Measurements from ENCODE around the gene TM9SF1.
A peak's percentile ranks its signal among the peaks of the same experiment; 100 is the strongest.

Gene TM9SF1

DNA sequence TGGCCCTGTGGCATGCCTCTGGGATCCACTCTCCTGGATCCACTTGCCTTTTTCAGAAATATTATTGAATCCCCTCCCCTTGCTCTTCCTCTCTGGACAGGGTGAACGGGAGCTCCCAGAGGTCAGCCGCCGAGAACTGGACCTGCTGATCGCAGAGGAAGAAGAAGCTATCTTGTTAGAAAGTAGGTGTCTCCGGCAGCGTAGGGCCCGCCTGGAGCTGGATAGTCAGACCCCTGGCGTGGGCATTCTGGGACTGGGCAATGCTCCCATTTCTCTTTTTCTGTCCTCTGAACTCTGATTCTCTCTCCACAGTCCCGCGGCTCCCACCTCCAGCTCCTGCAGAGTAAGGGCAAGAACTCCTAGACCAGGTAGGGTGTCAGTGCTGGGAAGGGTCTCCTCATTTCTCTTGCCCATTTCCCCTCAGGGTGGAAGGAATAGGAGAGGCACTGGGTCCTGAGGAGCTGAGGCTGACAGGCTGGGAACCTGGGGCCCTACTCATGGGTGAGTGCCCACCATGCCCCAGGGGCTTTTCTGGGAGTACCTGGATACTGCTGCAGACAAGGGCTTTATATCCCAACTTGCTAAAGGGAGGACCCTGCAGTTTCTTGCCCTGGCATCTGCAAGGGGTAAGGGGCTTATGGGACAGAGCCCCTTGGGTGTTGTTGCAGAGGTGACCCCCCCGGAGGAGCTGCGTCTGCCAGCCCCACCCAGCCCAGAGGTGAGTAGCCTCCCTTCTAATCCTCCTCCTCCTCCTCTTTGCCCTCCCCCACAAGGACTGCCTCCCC is 18.0 kb downstream of the TM9SF1 start:
- DNase-seq = no peak

DNA sequence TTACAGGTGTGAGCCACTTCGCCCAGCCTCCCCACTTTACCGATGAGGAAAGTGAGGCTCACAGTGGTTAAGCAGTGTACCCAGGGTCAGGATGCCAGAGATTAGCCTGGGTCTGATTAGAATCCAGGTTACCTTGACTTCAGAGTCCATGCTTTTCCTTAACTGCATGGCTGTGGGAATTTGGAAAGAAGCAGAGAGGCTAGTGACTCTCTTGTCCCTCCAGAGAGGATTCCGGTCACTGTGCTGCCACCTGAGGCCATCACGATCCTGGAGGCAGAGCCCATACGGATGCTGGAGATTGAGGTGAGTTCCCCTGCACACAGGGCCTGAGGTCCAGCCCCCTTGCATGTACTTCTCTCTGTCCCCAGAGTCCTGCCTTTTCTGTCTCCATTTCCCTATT is 18.6 kb downstream of the TM9SF1 start:
- no peak for DNase-seq

DNA sequence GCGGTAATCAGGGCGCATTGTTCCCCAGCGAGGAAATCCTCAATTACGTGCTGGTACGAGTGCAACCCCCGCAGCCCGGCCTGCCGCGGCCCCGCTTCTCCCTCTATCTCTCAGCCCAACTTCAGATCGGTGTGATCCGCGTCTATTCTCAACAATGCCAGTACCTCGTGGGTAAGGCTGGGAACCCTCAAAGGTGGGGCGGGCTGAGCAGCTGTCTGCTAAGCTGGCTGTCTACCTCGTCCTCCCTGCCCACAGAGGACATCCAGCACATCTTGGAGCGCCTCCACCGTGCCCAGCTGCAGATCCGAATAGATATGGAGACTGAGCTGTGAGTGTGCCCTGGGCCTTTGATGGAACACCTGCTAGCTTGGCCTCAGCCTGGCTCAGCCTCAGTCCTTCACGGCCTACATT is 22.4 kb downstream of the TM9SF1 start:
- no peak for DNase-seq

DNA sequence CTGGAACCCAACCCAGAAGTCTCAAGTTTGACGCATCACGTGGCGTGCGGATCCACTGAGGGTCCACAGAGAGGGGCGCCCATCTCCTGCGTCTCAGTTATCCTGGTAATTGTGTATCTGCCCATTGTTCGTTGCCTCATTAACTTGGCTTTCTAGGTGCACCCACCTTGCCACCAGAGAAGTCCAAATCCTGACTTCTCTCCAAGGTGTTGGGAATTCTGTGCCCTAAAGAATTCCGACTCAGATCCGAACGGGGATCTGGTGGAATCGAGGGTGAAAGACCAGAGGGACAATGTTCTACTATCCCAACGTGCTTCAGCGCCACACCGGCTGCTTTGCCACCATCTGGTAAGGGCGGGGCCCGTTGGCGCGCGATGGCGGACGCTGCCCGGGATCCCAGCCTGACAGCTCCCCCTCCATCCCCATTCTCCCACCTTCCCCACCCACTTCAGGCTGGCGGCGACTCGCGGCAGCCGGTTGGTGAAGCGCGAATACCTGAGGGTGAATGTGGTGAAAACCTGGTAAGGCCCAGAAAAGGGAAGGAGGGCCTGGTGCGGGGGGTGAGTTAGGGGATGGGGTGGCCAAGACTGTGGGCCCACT is 22.9 kb downstream of the TM9SF1 start:
- DNase-seq = no peak

GRCh38 chr14:24171422-24172260 is 23.6 kb downstream of the TM9SF1 start, which contains the start of gene REC8:
Gene REC8 (plus strand): TSS chr14:24172080. CDS start chr14:24172553, 473 bp downstream.
- DNase-seq = no peak

DNA sequence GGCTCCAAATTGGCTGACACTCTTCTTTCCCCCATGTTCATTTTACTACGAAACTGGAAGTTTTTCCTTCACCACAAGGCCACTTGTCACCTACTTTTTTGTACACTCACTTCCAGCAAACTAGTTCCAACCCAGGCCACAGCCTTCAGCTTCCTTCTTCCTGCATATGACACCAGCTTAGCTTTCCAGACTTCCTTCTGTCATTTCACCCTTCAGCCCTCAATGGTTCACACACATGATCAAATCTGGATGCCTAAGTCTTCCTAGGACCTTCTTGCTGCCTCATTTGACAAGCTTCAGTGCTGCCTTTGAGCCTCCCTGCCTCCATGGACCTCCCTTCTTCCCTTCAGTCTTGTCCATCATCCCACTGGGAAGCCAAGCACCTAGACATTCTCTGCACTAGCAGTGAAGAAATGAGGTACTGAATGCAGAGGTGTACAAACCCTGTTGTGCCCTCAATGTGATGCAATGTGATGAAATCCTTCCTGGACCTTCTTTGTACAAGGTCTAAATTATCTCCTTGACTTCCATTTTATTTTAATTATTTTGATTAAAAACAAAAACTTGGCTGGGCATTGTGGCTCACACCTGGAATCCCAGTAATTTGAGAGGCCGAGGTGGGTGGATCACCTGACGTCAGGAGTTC is 27.6 kb downstream of the TM9SF1 start:
- no peak for DNase-seq

DNA sequence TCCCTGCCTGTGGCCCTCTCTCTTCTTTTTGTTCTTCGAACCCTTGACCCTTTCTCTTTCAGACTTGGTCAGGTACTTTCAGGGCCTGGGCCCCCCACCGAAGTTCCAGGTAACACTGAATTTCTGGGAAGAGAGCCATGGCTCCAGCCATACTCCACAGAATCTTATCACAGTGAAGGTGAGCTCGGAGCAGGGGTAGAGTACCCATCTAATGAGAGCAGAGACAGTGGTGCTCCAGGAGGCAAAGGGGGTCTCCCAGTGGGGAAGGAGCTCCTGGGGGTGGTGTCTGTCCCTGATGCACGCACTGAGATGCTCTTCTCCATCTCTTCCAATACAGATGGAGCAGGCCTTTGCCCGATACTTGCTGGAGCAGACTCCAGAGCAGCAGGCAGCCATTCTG is 29.5 kb downstream of the TM9SF1 start:
- no peak for DNase-seq

DNA sequence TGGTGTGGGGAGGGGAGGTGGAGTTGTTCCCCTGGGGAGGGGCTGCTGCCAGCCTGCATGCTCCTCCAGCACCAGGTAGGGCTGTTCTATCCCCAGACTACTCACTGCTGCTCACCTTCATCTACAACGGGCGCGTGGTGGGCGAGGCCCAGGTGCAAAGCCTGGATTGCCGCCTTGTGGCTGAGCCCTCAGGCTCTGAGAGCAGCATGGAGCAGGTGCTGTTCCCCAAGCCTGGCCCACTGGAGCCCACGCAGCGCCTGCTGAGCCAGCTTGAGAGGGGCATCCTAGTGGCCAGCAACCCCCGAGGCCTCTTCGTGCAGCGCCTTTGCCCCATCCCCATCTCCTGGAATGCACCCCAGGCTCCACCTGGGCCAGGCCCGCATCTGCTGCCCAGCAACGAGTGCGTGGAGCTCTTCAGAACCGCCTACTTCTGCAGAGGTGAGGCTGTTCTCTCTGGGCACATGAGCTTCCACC is 30.7 kb downstream of the TM9SF1 start:
- DNase-seq = no peak

DNA sequence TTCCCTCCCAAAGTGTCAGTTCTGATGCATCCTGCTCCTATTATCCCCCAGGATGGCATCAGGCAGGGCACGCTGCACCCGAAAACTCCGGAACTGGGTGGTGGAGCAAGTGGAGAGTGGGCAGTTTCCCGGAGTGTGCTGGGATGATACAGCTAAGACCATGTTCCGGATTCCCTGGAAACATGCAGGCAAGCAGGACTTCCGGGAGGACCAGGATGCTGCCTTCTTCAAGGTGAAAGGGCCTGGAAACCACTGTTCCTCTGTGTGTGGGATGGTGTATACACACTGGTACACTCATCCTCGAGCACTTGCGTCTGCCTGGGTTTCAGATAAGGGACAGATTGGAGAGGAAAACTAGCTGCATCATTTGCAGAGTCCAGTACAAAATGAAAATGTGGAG is 33.1 kb downstream of the TM9SF1 start:
- no peak for DNase-seq

DNA sequence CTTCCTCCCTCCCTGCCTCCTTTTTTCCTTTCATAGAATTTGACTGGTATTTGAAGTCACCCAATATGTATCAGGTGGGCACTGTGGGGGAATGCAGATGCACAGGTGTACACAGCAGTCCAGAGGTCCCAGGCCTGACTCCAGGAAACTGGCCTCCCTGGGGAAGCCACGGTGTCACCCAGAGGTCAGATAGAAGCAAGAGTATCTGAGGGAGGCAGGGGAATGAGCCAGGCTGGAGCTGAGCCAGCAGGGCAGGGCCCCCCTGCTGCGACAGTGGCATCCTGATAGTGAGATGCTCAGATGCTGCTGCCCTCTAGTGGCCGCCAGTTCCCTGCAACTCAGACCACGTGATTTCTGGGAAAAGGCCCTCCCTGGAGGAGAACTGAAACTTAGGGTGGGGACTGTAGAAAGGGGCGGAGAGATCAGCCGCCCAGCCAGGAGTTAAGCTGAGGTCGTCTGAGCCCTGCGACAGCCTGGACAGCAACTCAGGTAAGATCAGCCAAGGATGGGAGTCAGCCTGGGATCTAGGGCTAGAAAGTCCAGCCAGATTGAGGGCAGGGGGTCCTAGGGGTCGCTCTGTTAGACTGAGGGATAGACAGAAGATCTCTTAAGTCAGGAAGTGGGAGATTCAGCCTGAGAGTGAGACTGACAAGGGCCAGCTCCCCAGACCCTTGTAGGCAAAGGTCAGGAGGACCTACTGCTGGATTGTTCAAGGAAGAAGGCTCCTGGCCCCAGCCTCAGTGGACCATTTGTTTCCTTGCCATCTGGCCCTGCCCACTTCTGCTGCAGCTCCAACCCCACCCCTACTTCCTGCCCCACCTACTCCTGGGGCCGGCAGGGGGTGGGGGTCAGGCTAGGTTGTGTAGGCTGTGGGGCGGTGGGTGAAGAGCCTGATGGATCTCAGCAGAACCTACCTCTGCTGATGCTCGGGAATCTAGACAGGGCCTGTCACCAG is 34.1 kb downstream of the TM9SF1 start, which contains the start of gene IRF9:
TSS of gene IRF9 (plus strand) at position 416 of the 955 bp plus-strand sequence. CDS start 880 bp downstream, outside the sequence.
- peak; percentile 80 for DNase-seq

DNA sequence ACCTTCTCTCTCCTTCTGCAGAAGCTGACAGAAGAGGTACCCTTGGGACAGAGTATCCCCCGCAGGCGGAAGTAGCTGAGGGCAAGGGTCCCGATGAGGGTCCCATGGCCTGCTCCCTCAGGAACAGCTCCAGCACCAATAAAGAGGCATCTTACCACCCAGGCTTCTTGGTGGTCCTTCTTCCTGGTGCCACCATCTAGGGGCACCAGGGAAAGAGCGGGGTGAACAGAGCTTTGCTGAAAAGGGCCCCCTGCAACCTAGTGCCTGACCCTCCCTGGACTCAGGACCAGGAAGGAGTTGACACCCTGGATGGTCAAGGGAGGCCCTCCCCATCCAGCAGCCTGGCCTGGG is 34.8 kb downstream of the TM9SF1 start:
- DNase-seq = no peak

GRCh38 chr14:24159777-24160498 is 35.3 kb downstream of the TM9SF1 start:
- DNase-seq = no peak

- DNase-seq = no peak
These were observed 37.9 kb downstream of the TM9SF1 start for GRCh38 chr14:24157331-24157730.

GRCh38 chr14:24156840-24157239 is 38.4 kb downstream of the TM9SF1 start:
- no peak for DNase-seq

DNA sequence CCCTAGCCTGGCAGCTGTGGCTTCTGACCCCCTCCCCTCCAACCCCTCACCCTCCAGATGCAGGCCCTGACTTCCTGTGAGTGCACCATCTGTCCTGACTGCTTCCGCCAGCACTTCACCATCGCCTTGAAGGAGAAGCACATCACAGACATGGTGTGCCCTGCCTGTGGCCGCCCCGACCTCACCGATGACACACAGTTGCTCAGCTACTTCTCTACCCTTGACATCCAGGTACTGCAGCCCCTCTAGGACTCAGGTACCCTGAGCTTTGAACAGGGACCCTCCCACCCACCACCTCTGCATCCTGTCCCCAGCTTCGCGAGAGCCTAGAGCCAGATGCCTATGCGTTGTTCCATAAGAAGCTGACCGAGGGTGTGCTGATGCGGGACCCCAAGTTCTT is 40.1 kb downstream of the TM9SF1 start:
- no peak for DNase-seq

- DNase-seq = no peak
These were observed 43.7 kb downstream of the TM9SF1 start for GRCh38 chr14:24151404-24152080.

DNA sequence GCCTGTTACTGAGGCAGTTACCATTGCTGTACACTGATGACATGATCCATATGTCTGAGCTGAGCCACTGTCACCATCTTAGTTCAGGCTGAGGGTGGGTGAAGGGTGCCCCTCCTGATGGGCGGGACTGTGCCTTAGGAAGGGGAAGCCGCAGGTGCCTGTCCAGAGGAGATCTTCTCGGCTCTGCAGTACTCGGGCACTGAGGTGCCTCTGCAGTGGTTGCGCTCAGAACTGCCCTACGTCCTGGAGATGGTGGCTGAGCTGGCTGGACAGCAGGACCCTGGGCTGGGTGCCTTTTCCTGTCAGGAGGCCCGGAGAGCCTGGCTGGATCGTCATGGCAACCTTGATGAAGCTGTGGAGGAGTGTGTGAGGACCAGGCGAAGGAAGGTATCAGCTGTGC is 44.2 kb downstream of the TM9SF1 start:
- no peak for DNase-seq

DNA sequence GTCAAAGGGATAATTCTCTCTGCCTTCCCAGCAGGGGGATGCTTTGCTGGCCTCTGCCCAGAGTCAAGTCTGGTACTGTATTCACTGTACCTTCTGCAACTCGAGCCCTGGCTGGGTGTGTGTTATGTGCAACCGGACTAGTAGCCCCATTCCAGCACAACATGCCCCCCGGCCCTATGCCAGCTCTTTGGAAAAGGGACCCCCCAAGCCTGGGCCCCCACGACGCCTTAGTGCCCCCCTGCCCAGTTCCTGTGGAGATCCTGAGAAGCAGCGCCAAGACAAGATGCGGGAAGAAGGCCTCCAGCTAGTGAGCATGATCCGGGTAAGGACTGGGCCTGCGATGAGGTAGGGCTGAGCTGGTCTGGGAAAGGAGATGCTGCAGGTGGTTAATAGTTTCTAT is 44.7 kb downstream of the TM9SF1 start:
- DNase-seq = no peak

DNA sequence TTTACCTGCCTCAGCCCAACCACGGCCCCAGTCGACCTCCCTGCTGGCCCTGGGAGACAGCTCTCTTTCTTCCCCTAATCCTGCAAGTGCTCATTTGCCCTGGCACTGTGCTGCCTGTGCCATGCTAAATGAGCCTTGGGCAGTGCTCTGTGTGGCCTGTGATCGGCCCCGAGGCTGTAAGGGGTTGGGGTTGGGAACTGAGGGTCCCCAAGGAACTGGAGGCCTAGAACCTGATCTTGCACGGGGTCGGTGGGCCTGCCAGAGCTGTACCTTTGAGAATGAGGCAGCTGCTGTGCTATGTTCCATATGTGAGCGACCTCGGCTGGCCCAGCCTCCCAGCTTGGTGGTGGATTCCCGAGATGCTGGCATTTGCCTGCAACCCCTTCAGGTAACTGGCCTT is 45.2 kb downstream of the TM9SF1 start:
- DNase-seq = no peak

GRCh38 chr14:24149302-24149969 is 45.8 kb downstream of the TM9SF1 start:
- DNase-seq = no peak

All from GOT3 (cell line).